ENCODE results near the gene GALNT16.

Gene GALNT16

GRCh38 chr14:69317102-69317755 is 57.3 kb downstream of the GALNT16 start:
- no peak for DNase-seq (ENCODE audit: low read depth, low spot score)

- no peak for DNase-seq (ENCODE audit: low read depth, low spot score)
These were observed 57.8 kb downstream of the GALNT16 start for GRCh38 chr14:69317780-69318179.

- no peak for DNase-seq (ENCODE audit: low read depth, low spot score)
These were observed 58.3 kb downstream of the GALNT16 start for GRCh38 chr14:69318241-69318640.

- no peak for DNase-seq (ENCODE audit: low read depth, low spot score)
These were observed 59.0 kb downstream of the GALNT16 start for GRCh38 chr14:69318901-69319475.

- DNase-seq (ENCODE audit: low read depth, low spot score), result no peak
These were observed 60.0 kb downstream of the GALNT16 start for GRCh38 chr14:69319911-69320310.

GRCh38 chr14:69320581-69321365 is 60.8 kb downstream of the GALNT16 start:
- no peak for DNase-seq (ENCODE audit: low read depth, low spot score)

GRCh38 chr14:69321601-69322330 is 61.8 kb downstream of the GALNT16 start:
- no peak for DNase-seq (ENCODE audit: low read depth, low spot score)

GRCh38 chr14:69323266-69323998 is 63.5 kb downstream of the GALNT16 start:
- DNase-seq (ENCODE audit: low read depth, low spot score), result no peak

- DNase-seq (ENCODE audit: low read depth, low spot score), result no peak
These were observed 64.0 kb downstream of the GALNT16 start for GRCh38 chr14:69323999-69324282.

GRCh38 chr14:69324341-69324931 is 64.5 kb downstream of the GALNT16 start:
- no peak for DNase-seq (ENCODE audit: low read depth, low spot score)

GRCh38 chr14:69325086-69325485 is 65.1 kb downstream of the GALNT16 start:
- no peak for DNase-seq (ENCODE audit: low read depth, low spot score)

- DNase-seq (ENCODE audit: low read depth, low spot score), result no peak
These were observed 65.8 kb downstream of the GALNT16 start for GRCh38 chr14:69325646-69326265.

- DNase-seq (ENCODE audit: low read depth, low spot score), result no peak
These were observed 66.7 kb downstream of the GALNT16 start for GRCh38 chr14:69326611-69327010.

GRCh38 chr14:69327507-69327906 is 67.5 kb downstream of the GALNT16 start:
- no peak for DNase-seq (ENCODE audit: low read depth, low spot score)

GRCh38 chr14:69328317-69328716 is 68.4 kb downstream of the GALNT16 start:
- DNase-seq (ENCODE audit: low read depth, low spot score), result no peak

GRCh38 chr14:69328765-69329164 is 68.8 kb downstream of the GALNT16 start:
- no peak for DNase-seq (ENCODE audit: low read depth, low spot score)

GRCh38 chr14:69331206-69331605 is 71.2 kb downstream of the GALNT16 start:
- no peak for DNase-seq (ENCODE audit: low read depth, low spot score)

GRCh38 chr14:69332782-69333395 is 72.9 kb downstream of the GALNT16 start:
- DNase-seq (ENCODE audit: low read depth, low spot score), result no peak

- no peak for DNase-seq (ENCODE audit: low read depth, low spot score)
These were observed 73.9 kb downstream of the GALNT16 start for GRCh38 chr14:69333791-69334337.

- DNase-seq (ENCODE audit: low read depth, low spot score), result no peak
These were observed 74.6 kb downstream of the GALNT16 start for GRCh38 chr14:69334576-69334975.

Data from activated CD4-positive, CD25-positive, alpha-beta regulatory T cell treated with anti-CD3 and anti-CD28 coated beads, Interleukin-2, amount 50 U/mL, for 16 hours (primary cell).